Skeletal muscle cell (primary cell): ENCODE measurements around the gene PPP1R13B.

Experiments
- DNase-seq: peaks from one replicate; pipeline ENCODE4 v3.0.0-alpha.2; 2010; ENCODE audit warnings: low read depth
- H3K4me3 ChIP-seq: 2 replicates; pipeline ENCODE4 v1.5.1; 2011; ENCODE audit warnings: low read depth, mild to moderate bottlenecking, control low read depth, low read length, moderate library complexity

The PPP1R13B gene

DNA sequence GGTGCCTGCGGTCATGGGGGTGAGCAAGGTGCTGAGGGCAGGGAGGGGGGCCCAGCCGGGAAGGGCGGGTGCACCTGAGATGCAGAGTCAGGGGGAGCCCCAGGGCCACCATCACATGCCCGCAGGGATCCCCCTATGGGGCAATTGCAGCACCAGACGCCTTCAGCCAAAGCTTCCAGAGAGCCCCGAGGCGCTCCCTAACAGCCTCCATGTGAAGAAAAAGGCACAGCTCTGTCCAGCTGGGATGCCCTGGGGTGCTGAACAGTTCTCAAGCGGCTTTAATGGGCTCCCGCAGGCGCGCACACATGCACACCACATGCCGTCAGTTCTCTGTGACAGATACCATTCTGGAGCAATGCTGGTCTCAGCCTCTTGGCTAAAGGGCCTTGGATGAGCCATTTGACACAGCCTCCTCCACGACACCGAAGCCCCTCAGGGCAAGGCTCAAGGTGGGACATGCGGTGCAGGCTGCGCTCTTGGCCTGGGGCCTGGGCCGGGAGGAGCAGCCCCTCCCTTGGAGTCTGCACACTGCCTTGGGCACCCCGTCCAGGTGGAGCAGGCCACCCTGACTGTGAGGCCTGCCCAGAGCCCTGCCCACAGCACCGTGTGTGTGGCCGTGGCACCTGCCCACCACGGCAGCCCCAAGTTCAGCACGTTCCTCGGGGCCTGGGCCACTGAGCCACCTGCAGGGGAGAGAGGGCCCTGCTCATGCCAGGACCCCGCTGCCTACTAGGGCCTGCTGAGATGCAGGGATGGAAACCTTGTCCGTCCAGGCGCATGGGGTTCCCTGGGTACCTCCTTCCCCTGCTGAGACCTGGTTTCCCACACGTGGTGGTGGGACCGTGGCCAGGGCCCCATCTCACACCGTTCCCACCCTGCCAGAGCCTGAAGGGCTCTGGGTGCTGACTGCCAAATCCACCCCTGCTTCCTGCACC lies 139.8 kb downstream of the PPP1R13B start:
- no peak for DNase-seq
- H3K4me3 ChIP-seq, result no peak overlapping the region

DNA sequence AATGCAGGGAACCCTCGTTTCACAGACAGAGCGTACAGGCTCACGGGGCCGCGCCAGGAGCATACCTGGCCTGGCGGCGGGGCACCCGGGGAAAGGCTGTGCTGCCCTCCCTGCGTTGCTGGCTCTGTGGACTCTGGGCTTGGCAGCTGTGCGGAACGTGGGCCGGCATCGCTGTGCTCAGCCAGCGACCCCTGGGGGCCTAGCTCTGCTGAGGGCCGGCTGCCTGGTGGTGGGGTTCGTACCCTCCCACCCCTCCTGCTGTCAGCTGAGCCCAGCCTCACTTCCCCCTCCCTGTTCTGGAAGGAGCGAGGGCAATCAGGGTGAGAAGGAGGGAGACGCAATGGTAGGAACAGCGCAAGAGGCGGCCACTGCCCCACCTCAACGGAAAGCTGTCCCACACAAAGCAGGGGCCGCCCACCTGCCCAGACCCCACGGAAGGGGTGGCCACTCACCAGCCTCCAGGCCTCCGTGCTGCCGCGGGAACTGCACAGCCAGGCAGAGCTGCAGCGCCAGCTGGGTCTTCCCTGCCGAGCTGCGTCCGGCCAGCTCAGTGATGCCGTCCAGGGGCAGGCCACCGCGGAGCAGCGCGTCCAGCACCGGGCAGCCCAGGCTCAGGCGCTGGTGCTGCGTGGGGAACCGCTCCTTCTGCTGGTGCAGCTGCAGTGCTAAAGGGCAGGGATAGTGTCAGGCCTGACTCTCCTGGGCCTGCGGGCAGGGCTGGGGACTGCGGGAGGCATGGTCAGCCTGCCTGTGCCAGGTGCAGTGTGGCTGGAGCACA lies 140.6 kb downstream of the PPP1R13B start:
- no peak overlapping the region for H3K4me3 ChIP-seq
- DNase-seq, result no peak

DNA sequence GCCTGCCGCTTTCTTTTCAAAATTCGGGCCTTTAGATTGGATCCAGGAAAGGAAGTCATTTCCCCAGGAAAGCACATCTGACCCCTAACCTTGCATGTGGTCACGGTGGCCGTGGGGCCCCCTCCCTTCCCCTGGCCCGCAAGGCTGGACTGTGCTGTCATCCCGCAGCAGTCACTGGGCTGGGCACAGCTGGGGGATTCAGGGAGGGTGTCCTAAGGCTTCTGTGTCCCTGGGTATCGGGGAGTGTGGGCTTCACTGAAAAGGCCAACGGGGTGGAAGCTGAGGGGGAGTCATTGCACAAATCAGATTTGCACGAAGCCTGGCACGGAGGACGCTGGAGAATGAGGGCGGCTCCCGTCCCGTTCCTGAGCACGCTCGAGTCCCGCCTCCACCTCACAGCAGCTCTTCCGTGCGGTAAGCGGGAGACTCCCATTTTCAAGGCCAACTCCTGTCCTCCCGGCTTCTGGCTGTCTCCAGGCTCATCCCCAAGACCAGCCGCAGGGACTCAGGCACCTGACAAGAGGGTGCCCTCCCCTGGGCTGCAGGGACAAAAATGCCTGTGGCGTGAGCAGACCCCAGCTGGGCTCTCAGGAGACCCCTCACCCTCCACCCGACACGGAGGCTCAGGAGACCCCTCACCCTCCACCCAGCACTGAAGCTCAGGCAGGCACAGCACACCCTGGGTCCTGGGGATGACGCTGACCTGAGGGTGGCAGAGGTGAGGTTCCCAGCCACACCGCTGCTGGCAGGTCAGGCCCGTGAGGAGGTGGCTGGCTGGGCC lies 141.7 kb downstream of the PPP1R13B start:
- H3K4me3 ChIP-seq, result no peak overlapping the region
- DNase-seq, result no peak

DNA sequence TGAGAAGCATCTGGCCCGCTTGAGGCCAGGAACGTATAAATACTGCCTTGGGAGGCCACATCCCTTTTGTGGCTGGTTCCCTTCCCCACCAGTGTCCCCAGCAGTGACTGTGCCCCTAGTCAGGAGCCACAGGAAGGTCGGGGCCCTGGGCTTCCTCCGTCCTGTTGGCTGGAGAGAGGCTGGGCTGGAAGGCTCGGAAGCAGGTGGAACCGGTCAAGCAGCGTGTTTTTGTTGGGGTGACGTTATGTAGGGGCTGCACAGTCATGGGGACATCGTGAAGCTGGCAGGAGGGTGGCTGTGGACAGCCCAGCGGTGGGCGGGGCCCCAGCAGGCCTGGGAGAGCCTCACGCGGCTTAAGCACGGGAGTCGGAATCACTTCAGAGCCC lies 142.3 kb downstream of the PPP1R13B start:
- DNase-seq, result no peak
- no peak overlapping the region for H3K4me3 ChIP-seq

DNA sequence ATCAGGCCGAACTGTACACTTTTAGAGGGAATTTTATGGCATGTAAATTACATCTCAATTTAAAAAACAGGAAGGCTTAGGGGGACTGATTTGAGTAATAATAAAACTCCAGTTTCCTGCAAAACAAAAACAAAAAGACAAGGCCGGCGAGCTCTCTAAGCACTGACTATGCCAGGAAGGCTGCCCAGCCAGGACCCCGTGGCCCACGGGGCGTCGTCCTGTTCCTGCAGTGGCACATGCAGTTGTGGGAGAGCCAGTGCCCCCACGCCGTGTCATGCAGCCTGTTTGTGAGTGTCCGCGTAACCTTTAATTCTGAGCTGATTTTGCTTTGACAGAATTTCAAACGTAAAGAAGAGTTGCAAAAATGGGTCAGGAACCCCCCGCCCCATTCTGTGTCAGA lies 142.7 kb downstream of the PPP1R13B start:
- H3K4me3 ChIP-seq, result no peak overlapping the region
- no peak for DNase-seq

DNA sequence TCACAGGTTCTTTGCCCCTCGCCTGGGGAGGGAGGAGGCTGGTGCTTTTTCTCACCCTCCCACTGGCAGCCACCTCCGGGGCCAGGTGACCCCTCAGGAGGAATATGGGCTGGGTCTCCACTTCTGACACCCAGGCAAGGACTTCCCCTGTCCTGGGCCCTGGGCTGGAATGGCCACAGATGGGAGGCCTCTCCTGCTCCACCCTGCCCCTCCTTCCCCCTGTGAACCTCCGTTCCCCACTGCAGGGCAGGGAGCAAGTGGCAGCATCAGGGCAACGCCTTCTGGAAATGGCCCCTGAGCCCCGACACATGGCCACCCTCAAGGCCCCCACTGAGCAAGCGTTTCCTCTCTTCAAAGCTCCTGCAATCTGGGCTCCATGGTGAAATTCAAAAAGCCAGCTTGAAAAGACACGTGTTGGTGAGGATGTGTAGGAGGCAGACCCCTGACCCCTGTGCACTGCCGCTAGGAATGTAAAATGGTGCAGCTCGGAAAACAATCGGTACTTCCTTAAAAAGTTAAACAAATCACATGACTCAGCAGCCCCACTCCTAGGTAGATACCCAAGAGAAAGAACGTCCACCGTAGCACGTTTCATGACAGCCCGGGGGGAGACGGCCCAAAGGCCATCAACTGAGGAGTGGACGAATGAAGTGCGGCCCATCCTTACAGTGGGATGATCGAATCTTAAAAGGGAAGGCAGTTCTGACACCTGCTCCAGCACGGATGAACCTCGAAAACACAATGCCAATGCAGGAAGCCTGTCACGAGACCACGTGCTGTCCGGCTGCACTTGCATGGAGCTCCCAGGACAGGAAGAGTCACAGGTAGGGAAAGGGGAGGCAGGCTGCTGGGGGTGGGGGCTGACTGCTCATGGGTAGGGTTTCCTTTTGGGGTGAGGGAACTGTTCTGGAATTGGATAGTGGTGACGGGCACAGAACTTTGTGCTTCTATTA lies 143.7 kb downstream of the PPP1R13B start:
- DNase-seq, result no peak
- H3K4me3 ChIP-seq, result no peak overlapping the region

DNA sequence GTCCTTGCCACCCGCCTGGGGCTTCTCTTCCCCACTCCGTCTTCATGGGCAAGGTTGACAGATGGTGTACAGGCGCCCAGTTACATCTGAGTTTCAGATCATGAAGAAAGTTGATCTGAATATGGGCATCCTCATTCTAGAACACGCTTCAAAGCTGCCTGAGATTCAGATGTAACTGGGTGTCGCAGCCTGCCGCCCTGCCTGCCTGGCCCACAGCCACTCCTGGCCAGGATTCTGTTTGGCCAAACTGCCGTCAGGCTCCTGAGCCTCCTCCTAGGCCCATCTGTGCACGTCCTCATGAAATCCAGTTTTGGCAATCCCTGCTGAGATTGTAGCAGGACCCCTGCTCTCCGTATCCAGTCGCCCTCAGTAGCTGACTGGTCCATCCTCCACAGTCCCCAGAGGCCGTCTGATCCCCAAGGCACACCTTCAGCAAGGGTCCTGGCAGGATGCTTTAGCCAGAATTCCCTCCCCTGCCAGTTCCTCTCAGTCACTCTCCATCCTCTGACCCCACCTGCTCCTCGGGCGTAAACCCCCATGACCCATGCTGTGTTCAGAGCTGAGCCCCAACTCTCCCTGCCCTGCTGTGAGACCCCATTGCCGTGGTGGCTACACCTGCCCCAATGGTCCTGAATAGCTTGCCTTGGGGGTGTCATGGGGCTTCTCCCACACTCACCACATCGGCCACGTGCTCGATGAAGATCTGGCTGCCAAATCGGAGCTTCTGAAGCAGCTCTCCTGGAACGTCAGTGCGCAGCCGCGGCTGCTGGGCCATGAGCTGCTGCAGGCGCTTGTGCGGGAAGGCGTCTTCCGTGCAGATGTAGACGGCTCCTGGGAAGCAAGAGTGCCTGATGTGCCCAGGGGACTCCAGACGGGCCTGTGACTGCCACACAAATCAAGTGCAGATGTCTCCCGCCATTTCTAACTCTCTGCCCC lies 144.6 kb downstream of the PPP1R13B start:
- no peak for DNase-seq
- no peak overlapping the region for H3K4me3 ChIP-seq

DNA sequence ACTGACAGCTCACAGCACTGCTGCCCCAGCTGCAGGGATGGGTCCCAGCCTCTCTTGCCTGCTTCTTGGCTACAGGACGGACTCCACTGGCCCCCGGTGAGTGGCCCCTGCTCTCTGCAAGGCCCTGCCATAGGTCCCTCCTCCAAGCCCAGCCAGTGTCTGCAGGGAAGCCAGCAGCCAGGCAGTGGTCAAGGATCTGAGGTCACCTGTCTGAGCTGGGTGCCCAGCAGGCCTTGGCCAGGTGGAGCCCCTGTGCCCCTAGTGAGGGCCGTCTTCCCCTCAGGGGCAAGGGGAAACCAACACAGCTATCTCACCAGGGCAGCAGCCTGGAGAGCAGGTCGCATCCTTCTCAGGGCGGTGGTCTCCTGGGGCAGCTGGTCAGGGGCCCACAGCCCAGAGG lies 145.3 kb downstream of the PPP1R13B start:
- DNase-seq, result no peak
- H3K4me3 ChIP-seq, result no peak overlapping the region

DNA sequence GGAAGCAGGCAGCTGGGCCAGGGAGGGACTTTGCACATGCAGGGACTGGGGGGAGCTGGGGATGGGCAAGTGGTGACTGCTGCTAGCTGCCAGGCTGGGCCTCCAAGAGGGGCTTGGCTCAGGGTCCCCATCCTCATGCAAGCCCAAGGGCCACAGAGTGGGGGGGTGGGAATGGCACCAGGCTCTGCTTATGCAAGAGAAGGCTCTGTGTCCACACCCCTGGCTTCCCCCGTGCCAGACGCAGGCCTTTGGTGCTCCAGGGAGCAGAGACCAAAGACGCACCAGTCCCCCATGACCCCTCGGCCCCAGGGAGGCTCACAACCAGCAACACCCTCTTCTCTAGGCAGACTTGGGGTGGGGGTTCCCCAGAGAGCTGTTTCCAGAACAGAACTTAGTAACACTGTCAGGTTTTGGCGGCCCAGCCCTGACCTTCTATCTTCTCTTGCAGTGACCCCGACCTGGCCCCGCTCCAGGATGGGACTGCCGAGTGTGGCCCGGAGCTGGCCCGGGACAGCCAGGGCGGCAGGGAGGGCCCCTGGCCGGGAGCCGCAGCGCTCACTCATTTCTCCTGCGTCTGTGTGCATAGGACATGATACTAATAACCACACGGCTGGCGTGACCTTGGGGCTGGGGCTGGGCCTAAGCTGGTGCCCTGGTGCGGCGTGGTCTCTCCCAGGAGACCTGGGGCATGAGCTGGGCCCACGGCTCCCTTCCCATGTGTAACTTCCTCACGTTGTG lies 146.5 kb downstream of the PPP1R13B start:
- H3K4me3 ChIP-seq, result no peak overlapping the region
- no peak for DNase-seq

DNA sequence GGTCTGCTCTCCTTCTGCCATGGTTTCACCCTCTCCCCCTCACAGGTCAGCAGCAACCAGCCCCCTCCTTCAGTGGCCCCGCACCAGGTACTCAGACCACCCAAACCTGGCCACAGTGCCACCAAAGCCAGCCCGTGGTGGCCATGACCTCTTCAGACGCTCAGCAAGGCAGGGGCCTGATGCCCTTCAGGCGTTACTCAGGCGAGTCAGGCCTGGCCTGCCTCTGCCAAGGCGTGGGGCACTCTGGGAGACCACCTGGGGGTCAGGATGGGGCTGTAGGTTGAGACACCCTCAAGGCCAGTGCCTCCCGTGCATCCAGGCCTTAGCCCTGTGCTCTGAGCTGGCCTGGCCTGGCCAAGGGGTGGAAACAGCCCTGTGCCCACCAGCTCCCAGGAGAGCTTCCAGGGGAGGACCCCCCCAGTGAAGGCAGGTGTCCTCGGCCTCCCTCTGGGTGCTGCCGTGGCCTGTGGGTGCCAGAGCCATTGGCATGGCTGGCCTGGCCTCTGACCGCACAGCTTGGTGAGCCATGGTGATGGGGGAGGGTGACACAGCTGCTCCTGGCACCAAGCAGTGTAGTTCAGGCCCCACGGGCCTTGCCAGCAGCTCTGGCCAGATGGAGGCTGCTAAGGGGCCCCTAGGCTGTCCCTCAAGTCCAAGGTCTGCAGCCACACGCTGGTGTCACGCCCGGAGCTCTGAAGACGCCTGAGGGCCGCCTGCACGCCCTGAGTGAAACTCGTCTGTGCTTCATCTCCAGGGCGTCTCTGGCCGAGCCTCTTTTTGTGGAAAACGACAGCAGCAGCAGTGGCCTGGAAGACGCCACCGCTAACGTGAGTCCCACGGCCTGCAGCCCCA lies 147.2 kb downstream of the PPP1R13B start:
- no peak overlapping the region for H3K4me3 ChIP-seq
- DNase-seq, result no peak

DNA sequence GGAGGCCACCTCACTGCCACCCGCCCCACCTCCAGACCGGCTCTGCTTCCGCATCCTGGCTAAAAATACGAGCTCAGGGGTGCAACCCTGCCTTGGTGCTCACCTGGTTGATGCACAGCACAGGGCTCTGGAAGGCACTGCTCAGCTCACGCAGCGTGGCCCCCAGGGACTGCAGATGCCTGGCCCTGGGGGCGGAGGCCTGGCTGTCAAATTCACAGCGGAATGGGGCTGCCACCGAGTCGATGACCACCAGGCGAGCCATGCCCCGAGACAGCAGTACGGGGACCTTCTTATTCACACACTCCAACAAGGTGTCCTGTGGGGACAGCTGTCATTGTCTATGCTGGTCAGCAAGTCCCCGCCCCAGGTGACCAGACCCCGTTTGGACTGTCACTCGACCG lies 148.1 kb downstream of the PPP1R13B start:
- no peak for DNase-seq

DNA sequence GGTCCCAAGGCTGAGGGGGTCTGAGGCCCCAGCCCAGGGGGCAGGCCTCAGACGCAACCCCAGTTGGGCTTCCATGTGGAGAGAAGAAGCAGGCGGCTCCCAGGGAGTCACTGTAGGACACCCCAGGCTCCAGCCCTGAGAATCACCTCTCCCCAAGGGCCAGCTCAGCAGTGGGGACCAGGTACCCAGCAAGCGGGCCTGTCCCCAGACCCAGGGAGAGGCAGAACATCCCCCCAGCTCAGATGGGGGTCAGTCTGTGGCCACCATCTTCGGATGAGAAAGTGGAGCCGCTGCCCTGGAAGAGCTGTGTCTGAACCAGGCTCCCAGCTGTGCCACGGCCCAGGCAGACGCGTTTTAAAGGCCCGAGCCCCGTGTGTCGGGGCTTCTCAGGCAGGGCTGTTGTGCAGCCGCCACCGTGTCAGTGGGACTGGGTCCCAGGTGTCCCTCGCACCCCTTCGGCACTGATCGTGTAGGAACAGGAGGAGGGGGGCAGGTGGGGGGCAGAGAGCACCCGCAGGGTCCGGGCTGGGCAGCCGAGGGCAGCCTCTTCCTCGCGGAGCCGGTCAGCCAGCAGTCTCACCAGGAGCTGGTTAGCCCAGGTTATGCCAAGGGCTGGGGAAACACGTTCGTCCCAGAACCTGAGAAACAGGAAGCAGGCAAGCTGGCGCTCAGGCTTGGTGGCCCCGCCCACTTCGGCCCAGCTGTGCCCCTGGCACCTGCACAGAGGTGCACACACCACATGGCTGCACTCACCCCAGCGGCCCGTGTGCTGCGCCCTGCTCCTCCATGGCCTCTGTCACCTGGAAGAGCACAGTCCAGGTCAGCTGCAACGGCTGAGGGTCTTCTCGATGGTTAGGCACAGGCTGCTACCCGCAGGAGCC lies 148.8 kb downstream of the PPP1R13B start:
- no peak overlapping the region for H3K4me3 ChIP-seq
- no peak for DNase-seq

More for the DNA sequence above, 148.1 kb downstream of the PPP1R13B start:
- no peak overlapping the region for H3K4me3 ChIP-seq

DNA sequence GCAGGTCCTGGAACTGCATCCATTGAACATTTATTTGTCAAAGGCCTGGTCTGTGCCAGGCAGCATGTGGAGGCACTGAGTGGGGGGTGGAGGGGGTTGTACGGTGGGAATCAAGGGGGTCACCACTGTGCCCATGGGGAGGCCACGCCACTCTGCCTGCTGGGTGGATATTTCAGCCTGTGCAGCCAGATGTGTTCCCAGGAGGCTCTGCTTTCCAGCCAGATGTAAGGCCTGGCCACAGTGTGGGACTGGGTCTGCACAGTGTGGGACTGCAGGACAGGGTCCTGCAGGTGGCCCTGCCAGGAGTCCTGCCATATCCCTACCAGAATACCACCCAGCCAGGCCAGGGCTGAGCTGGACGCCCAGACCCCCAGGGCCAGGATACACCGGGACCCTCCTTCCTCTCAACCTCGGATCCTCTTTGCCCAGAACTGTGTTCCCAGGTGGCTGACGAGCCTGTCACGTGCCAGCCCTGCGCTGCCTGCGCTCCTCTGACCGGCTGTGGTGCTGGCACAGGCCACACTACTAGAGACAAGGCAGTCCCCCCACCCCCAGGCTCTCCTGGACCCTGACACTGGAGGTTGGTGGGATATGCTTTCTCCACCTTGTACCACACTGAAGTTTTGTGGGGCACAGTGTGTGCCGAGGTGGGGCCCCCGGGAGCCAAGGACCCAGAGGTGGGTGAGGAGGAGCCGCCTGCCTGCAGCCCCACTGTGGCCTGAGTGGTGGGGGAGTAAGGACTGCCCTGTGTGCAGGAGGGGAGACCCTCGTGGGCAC lies 149.6 kb downstream of the PPP1R13B start:
- DNase-seq, result no peak
- no peak overlapping the region for H3K4me3 ChIP-seq

DNA sequence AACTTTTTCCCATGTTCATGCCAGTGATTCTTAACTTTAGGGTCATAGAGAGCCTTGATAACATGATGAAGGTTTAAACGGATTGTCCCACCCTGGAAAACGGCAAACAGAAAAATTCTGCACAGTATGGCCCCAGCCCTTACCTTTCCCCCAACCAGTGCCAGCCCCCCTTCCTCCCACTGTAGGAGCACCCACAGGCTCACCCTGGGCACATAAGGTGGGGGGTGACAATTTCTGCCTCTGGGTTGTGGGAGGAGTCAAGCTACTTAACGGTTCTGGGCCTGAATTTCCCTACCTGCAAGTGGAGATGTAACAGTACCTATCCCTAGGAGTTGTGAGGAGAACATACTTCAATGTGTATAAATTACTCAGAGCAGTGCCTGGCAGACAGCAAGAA lies 150.2 kb downstream of the PPP1R13B start:
- H3K4me3 ChIP-seq, result no peak overlapping the region
- no peak for DNase-seq
